Ramos (cell line): ENCODE data around the gene SPATA31D4.
"Not testable (repeated sequence)": the region's sequence is repeated elsewhere in the genome, so short reads cannot be mapped to it uniquely, and the experiment has no call there.

Experiments used
- in situ Hi-C: fragments of 300-500 bp; cut with MboI; formaldehyde crosslinking; loops from one replicate; pipeline ENCODE4 v1.14.3; 2022; ENCODE audit warnings: low sequenced_read_pairs; ENCODE audit not compliant: unreplicated experiment

SPATA31D4 gene

GRCh38 chr9:81928305-81928704 is at the start of gene SPATA31D4:
Gene SPATA31D4 (plus strand): TSS chr9:81928428. CDS start chr9:81928514, 86 bp downstream.
- in situ Hi-C loops: not testable (repeated sequence)

- in situ Hi-C loops: no loop called here
Observed at GRCh38 chr9:81878530-81878929, 49.7 kb upstream of the SPATA31D4 start.

GRCh38 chr9:81879501-81879916 is 48.7 kb upstream of the SPATA31D4 start:
- in situ Hi-C loops: no loop called here

- in situ Hi-C loops: no loop called here
Observed at GRCh38 chr9:81885602-81886001, 42.6 kb upstream of the SPATA31D4 start.

GRCh38 chr9:81886665-81887064 is 41.6 kb upstream of the SPATA31D4 start:
- in situ Hi-C loops: no loop called here

GRCh38 chr9:81890104-81890503 is 38.1 kb upstream of the SPATA31D4 start:
- in situ Hi-C loops: no loop called here

GRCh38 chr9:81892440-81892839 is 35.8 kb upstream of the SPATA31D4 start:
- in situ Hi-C loops: no loop called here

- in situ Hi-C loops: no loop called here
Observed at GRCh38 chr9:81893929-81894328, 34.3 kb upstream of the SPATA31D4 start.

- in situ Hi-C loops: no loop called here
Observed at GRCh38 chr9:81894891-81895290, 33.3 kb upstream of the SPATA31D4 start.

- in situ Hi-C loops: no loop called here
Observed at GRCh38 chr9:81896070-81896469, 32.2 kb upstream of the SPATA31D4 start.

GRCh38 chr9:81898851-81899250 is 29.4 kb upstream of the SPATA31D4 start:
- in situ Hi-C loops: no loop called here

GRCh38 chr9:81902196-81902595 is 26.0 kb upstream of the SPATA31D4 start:
- in situ Hi-C loops: no loop called here

GRCh38 chr9:81902626-81903025 is 25.6 kb upstream of the SPATA31D4 start:
- in situ Hi-C loops: no loop called here

GRCh38 chr9:81906671-81907070 is 21.6 kb upstream of the SPATA31D4 start:
- in situ Hi-C loops: no loop called here

- in situ Hi-C loops: no loop called here
Observed at GRCh38 chr9:81912135-81912534, 16.1 kb upstream of the SPATA31D4 start.

GRCh38 chr9:81915801-81916505 is 12.3 kb upstream of the SPATA31D4 start:
- in situ Hi-C loops: no loop called here

GRCh38 chr9:81918507-81918906 is 9.7 kb upstream of the SPATA31D4 start:
- in situ Hi-C loops: not testable (repeated sequence)

- in situ Hi-C loops: not testable (repeated sequence)
Observed at GRCh38 chr9:81930147-81930546, 1.9 kb downstream of the SPATA31D4 start.

- in situ Hi-C loops: not testable (repeated sequence)
Observed at GRCh38 chr9:81933547-81933946, 5.3 kb downstream of the SPATA31D4 start.

- in situ Hi-C loops: not testable (repeated sequence)
Observed at GRCh38 chr9:81943393-81943792, 15.2 kb downstream of the SPATA31D4 start, which contains the start of gene SPATA31D3. Gene SPATA31D3 (plus strand): TSS chr9:81943500. CDS start chr9:81943586, 86 bp downstream.

GRCh38 chr9:81948650-81949049 is 20.4 kb downstream of the SPATA31D4 start:
- in situ Hi-C loops: not testable (repeated sequence)

- in situ Hi-C loops: no loop called here
Observed at GRCh38 chr9:81953096-81953495, 24.9 kb downstream of the SPATA31D4 start.
